NB4 (cell line): Measurements from ENCODE around the gene ADGRE3.

Source experiments
- DNase-seq: peaks from one replicate; pipeline ENCODE4 v3.0.0; 2010; ENCODE audit warnings: low read depth
- H3K4me3 ChIP-seq: one replicate; pipeline ENCODE4 v1.5.1; 2011; ENCODE audit warnings: mild to moderate bottlenecking, low read depth, low read length, moderate library complexity
- MAX ChIP-seq: IDR thresholded peaks from 2 replicates; pipeline ENCODE4 v1.6.1; 2011; ENCODE audit warnings: low read depth, low read length
- MYC ChIP-seq: IDR thresholded peaks from 2 replicates; pipeline ENCODE4 v1.6.1; 2011; ENCODE audit warnings: low read depth, low read length
- POLR2A ChIP-seq: IDR thresholded peaks from 2 replicates; pipeline ENCODE4 v1.6.1; 2011; ENCODE audit warnings: mild to moderate bottlenecking; ENCODE audit not compliant: insufficient read length; ENCODE audit errors: extremely low read depth
- TF ChIP-seq, protein P1 (sequence below): IDR thresholded peaks from one replicate; pipeline ENCODE4 v1.5.1; 2012; ENCODE audit warnings: low read depth, low read length

ADGRE3 gene

GRCh38 chr19:14577885-14578427 is 96.7 kb downstream of the ADGRE3 start:
- TF ChIP-seq MAX (no peak), MYC (no peak), POLR2A (no peak)
- TF ChIP-seq, protein P1, sequence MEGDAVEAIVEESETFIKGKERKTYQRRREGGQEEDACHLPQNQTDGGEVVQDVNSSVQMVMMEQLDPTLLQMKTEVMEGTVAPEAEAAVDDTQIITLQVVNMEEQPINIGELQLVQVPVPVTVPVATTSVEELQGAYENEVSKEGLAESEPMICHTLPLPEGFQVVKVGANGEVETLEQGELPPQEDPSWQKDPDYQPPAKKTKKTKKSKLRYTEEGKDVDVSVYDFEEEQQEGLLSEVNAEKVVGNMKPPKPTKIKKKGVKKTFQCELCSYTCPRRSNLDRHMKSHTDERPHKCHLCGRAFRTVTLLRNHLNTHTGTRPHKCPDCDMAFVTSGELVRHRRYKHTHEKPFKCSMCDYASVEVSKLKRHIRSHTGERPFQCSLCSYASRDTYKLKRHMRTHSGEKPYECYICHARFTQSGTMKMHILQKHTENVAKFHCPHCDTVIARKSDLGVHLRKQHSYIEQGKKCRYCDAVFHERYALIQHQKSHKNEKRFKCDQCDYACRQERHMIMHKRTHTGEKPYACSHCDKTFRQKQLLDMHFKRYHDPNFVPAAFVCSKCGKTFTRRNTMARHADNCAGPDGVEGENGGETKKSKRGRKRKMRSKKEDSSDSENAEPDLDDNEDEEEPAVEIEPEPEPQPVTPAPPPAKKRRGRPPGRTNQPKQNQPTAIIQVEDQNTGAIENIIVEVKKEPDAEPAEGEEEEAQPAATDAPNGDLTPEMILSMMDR = no peak
- DNase-seq = peak; percentile 54
- H3K4me3 ChIP-seq = no peak overlapping the region

DNA sequence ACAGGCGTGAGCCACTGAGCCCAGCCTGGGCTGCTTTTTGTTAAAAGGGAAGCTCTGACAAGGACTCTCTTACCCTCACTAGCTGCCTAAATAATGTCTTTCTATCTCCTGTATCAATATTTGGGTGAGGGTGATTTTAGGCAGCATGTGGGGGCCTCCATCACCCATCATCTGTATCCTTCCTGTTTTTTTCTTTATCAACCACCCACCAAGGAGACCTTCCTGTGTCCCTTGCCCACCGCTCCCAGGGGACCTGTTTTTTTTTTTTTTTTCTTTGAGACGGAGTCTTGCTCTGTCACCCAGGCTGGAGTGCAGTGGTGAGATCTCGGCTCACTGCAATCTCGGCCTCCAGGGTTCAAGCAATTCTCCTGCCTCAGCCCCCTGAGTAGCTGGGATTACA is 97.4 kb downstream of the ADGRE3 start:
- no peak overlapping the region for H3K4me3 ChIP-seq
- TF ChIP-seq MYC (no peak), POLR2A (no peak), MAX (no peak)
- TF ChIP-seq, protein P1 = no peak
- peak; percentile 76 for DNase-seq

- DNase-seq = no peak
- no peak for TF ChIP-seq MAX
- TF ChIP-seq, protein P1 = no peak
- TF ChIP-seq POLR2A = no peak
- no peak for TF ChIP-seq MYC
- H3K4me3 ChIP-seq = no peak overlapping the region
These were observed 98.3 kb downstream of the ADGRE3 start for GRCh38 chr19:14576363-14576762.

DNA sequence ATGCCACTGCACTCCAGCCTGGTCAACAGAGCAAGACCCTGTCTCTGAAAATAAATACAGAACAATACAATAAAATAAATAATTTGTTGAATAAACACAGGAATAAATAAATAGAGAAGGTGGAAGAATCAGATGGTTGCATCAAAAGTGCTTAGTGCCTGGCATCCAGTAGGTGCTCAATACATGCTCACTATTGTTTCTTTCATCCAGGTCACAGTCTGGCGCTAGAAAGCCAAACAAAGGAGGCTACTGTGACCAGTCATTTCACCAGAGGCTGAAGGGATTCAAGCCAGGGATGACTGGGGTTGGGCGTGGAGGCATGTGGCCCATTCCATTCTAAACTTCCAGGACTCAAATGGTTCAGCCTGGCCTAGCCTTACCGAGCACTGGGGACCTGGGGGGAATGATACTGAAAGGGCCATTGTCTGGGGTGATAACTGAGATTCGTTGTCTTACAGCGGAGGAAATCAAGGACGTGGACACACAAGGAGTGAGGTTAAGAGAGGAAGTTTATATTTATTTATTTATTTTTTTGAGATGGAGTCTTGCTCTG is 99.1 kb downstream of the ADGRE3 start:
- no peak overlapping the region for H3K4me3 ChIP-seq
- TF ChIP-seq, protein P1 = no peak
- TF ChIP-seq MAX (no peak), MYC (no peak), POLR2A (no peak)
- DNase-seq = no peak

DNA sequence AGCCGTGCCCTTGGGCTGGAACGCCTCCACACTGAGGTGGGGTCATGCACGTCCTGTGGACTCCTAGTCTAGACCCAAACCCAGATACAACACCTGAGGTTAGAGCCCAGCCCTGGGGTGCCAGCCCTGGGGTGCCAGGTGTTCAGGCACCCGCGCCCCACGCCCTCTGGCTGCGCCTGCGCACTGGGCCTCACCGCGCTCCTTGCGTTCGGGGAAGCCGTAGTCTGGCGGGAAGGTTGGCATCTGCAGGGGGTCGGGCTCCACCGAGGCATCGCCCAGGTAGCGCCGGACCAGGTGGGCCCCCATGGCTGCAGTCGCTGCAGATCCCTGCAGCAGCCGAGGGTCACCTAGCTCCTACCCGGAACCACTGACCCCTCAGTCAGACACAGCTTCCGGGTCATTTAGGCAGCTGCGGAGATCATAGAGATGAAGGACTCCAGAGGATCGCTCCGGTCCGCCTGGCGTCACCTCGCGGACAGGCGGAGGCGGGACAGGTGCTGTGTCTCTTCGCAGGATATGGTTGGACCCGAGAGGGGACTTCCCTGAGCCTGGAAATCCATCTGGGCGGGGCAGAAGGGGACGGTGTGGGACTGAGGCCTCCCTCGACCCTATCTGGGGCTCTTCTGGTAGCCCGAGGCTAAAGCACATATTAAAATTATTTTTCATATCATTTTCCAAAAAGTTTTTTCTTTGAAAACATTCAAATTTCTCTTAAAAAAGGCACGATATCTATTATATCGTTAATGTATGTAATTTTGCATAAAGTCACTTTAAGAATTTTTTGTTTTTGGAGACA is 102.8 kb downstream of the ADGRE3 start, which contains the start of gene NDUFB7:
NDUFB7 (minus strand) TSS at position 372 of the 796 bp plus-strand sequence; CDS start at position 306, 66 bp downstream.
- DNase-seq = peak; percentile 95
- peak; percentile 71 for TF ChIP-seq POLR2A
- TF ChIP-seq, protein P1 = peak; percentile 91
- TF ChIP-seq MAX = peak; percentile 69
- peak; percentile 76 for TF ChIP-seq MYC
- peak within 1 kb of the TSS; percentile 78 for H3K4me3 ChIP-seq
